ENCODE data around the gene ISCU. TPM values are rescaled to one million over a fixed set of nuclear protein-coding genes. Genes with fewer than 3 reads are reported as not detected.

Gene ISCU
- total and polyA plus RNA-seq, 2 donors (not counting 3 experiments of a cell fraction or from before 2014, with no cell fraction given), result 74.8 to 78.6 TPM

GRCh38 chr12:108567406-108568337 lies 5.3 kb downstream of the ISCU start:
- dilution Hi-C loops (cut with MboI; ENCODE audit: extremely low pct_ligation_motif_present, low sequenced_read_pairs), result no loop called here
- H3K4me1 ChIP-seq (ENCODE audit: control insufficient read depth, extremely low read depth, insufficient read depth, low read length), result peaks cover 22% of the 10 kb centered on the region
- no peak overlapping the region for H3K4me3 ChIP-seq (replicated peaks in 1 of 3; ENCODE audit: insufficient read depth in 1 of 3, low read depth in 1 of 3, low read length in 3 of 3)
- H3K27me3 ChIP-seq (ENCODE audit: control insufficient read depth in 2 of 2, insufficient read depth in 2 of 2, low read length in 2 of 2), result no peaks in the 10 kb centered on the region
- ChIA-PET POLR2A (no interaction called here), CTCF (interaction anchor here (1.1 to 7.4 kb wide), 5 partner anchors 9 to 525 kb away, joined by 3 to 86 read pairs (median 6); partner anchors contain the start of gene ALKBH2)
- intact Hi-C loops (cut with micrococcal nuclease), result no loop called here
- BruUV-seq (replicated peaks), result no TSS peak
- FAIRE-seq (no peak), DNase-seq (ENCODE audit: low read depth, low spot score) (peak; percentile 21)
- H3K27ac ChIP-seq (ENCODE audit: insufficient read depth, low read depth, low read length), result no peak overlapping the region
- peaks cover 4% of the 10 kb centered on the region for H3K79me2 ChIP-seq (ENCODE audit: control insufficient read depth, insufficient read depth, low read length)
- no peak overlapping the region for H3K9ac ChIP-seq (replicated peaks; ENCODE audit: extremely low read depth, insufficient read depth, low read length)
- no peak overlapping the region for H2AFZ ChIP-seq (ENCODE audit: low read depth, low read length)
- H3K4me2 ChIP-seq (ENCODE audit: insufficient read depth, low read length), result no peak overlapping the region
- no peaks in the 10 kb centered on the region for H3K9me1 ChIP-seq (replicated peaks; ENCODE audit: control insufficient read depth, extremely low read depth, insufficient read depth, low read length)
- H3K36me3 ChIP-seq (ENCODE audit: control insufficient read depth in 2 of 2, extremely low read depth in 1 of 2, insufficient read depth in 2 of 2, low read length in 2 of 2), result peaks cover 15 to 17% of the 10 kb centered on the region in 2 experiments
- no peaks in the 10 kb centered on the region for H3K9me3 ChIP-seq (replicated peaks; ENCODE audit: control insufficient read depth, insufficient read depth, low read length)
- TF ChIP-seq GATA2 (IDR thresholded peaks at IDR 0.05; ENCODE audit: insufficient read depth, insufficient read length, low read depth, low read length) (no peak), FOS (IDR thresholded peaks at IDR 0.05; ENCODE audit: borderline replicate concordance, insufficient read depth, low read length) (no peak), POLR2A (IDR thresholded peaks at IDR 0.05; ENCODE audit: low read depth, low read length) (no peak), JUN (IDR thresholded peaks at IDR 0.05; ENCODE audit: borderline replicate concordance, insufficient read depth, insufficient read length, low read depth) (no peak)
- no peaks in the 10 kb centered on the region for H4K20me1 ChIP-seq (replicated peaks; ENCODE audit: control insufficient read depth, extremely low read depth, insufficient read depth, low read length)

- ChIA-PET POLR2A (no interaction called here), CTCF (interaction anchor here (1.1 to 7.4 kb wide), 3 partner anchors 8 to 48 kb away, joined by 3 to 86 read pairs (median 3); no protein-coding TSS in a partner anchor)
- H4K20me1 ChIP-seq (replicated peaks; ENCODE audit: control insufficient read depth, extremely low read depth, insufficient read depth, low read length), result no peaks in the 10 kb centered on the region
- H2AFZ ChIP-seq (ENCODE audit: low read depth, low read length), result no peak overlapping the region
- intact Hi-C loops (cut with micrococcal nuclease) (no loop called here), dilution Hi-C loops (cut with MboI; ENCODE audit: extremely low pct_ligation_motif_present, low sequenced_read_pairs) (no loop called here)
- no peak overlapping the region for H3K27ac ChIP-seq (ENCODE audit: insufficient read depth, low read depth, low read length)
- peaks cover 17% of the 10 kb centered on the region for H3K4me1 ChIP-seq (ENCODE audit: control insufficient read depth, extremely low read depth, insufficient read depth, low read length)
- no peaks in the 10 kb centered on the region for H3K9me1 ChIP-seq (replicated peaks; ENCODE audit: control insufficient read depth, extremely low read depth, insufficient read depth, low read length)
- no peak overlapping the region for H3K4me2 ChIP-seq (ENCODE audit: insufficient read depth, low read length)
- no peaks in the 10 kb centered on the region for H3K27me3 ChIP-seq (ENCODE audit: control insufficient read depth in 2 of 2, insufficient read depth in 2 of 2, low read length in 2 of 2)
- no peak for DNase-seq (ENCODE audit: low read depth, low spot score)
- H3K79me2 ChIP-seq (ENCODE audit: control insufficient read depth, insufficient read depth, low read length), result no peaks in the 10 kb centered on the region
- no peak overlapping the region for H3K4me3 ChIP-seq (replicated peaks in 1 of 3; ENCODE audit: insufficient read depth in 1 of 3, low read depth in 1 of 3, low read length in 3 of 3)
- no peaks in the 10 kb centered on the region for H3K9me3 ChIP-seq (replicated peaks; ENCODE audit: control insufficient read depth, insufficient read depth, low read length)
- TF ChIP-seq FOS (IDR thresholded peaks at IDR 0.05; ENCODE audit: borderline replicate concordance, insufficient read depth, low read length) (no peak), POLR2AphosphoS5 (IDR thresholded peaks at IDR 0.05; ENCODE audit: insufficient read depth, low read depth, low read length) (no peak), EZH2 (IDR thresholded peaks at IDR 0.05; ENCODE audit: borderline replicate concordance, low read depth, low read length, severe bottlenecking) (no peak), MYC (IDR thresholded peaks at IDR 0.05; ENCODE audit: low read depth, low read length) (no peak), MAX (IDR thresholded peaks at IDR 0.05; ENCODE audit: insufficient read depth, insufficient read length) (no peak), POLR2A (IDR thresholded peaks at IDR 0.05; ENCODE audit: low read depth, low read length) (no peak), GATA2 (IDR thresholded peaks at IDR 0.05; ENCODE audit: insufficient read depth, insufficient read length, low read depth, low read length) (no peak), JUN (IDR thresholded peaks at IDR 0.05; ENCODE audit: borderline replicate concordance, insufficient read depth, insufficient read length, low read depth) (no peak)
- TF ChIP-seq, protein P1, sequence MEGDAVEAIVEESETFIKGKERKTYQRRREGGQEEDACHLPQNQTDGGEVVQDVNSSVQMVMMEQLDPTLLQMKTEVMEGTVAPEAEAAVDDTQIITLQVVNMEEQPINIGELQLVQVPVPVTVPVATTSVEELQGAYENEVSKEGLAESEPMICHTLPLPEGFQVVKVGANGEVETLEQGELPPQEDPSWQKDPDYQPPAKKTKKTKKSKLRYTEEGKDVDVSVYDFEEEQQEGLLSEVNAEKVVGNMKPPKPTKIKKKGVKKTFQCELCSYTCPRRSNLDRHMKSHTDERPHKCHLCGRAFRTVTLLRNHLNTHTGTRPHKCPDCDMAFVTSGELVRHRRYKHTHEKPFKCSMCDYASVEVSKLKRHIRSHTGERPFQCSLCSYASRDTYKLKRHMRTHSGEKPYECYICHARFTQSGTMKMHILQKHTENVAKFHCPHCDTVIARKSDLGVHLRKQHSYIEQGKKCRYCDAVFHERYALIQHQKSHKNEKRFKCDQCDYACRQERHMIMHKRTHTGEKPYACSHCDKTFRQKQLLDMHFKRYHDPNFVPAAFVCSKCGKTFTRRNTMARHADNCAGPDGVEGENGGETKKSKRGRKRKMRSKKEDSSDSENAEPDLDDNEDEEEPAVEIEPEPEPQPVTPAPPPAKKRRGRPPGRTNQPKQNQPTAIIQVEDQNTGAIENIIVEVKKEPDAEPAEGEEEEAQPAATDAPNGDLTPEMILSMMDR (IDR thresholded peaks at IDR 0.05; ENCODE audit: extremely low read depth in 1 of 2, insufficient read depth in 1 of 2, low read depth in 1 of 2, low read length in 2 of 2), result no peak
- peaks cover 15 to 17% of the 10 kb centered on the region in 2 experiments for H3K36me3 ChIP-seq (ENCODE audit: control insufficient read depth in 2 of 2, extremely low read depth in 1 of 2, insufficient read depth in 2 of 2, low read length in 2 of 2)
- no peak for FAIRE-seq
- H3K9ac ChIP-seq (replicated peaks; ENCODE audit: extremely low read depth, insufficient read depth, low read length), result no peak overlapping the region
- BruUV-seq (replicated peaks), result no TSS peak
Measured at GRCh38 chr12:108568338-108569154, 6.2 kb downstream of the ISCU start.
